NCI-H1694 (cell line): ENCODE measurements around the gene DLK1.

Experiments used
- DNase-seq: peaks from one replicate; lab custom pipeline; 2025; lab: John Stamatoyannopoulos, UW

The DLK1 gene

DNA sequence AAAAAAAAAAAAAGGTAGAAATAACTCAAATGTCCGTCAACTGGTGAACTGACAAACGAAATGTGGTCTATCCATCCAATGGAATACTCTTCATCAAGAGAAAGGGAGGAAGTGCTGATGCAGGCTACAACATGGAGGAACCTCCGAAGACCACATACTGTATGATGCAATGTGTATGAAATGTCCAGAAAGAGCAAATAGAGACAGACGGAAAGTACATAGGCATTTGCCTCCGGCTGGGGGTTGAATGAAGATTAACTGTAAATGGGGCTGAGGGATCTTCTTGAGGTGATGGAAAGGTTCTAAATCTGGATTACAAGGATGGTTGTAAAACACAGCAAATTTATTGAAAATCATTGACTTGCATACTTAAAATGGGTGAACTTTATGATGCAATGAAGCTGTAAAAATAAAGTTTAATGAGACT, 35.4 kb downstream of the DLK1 start:
- no peak for DNase-seq

DNA sequence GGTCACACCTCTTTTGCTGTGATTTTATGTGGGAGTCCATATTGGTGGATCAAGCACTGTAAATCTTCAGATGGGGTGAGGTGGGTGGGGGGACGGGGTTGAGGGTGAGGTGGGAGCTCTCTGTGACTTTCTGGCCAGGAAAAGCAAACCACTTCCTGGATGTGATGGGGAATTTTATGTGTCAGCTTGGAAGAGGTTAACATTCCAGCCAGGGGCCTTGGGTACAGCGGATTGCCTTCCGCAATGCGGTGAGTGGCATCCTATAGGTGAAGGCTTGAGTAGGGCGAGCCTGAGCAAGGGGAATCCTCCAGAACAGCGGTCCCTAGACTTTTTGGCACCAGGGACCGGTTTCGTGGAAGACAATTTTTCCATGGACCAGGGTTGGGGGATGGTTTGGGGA, 36.2 kb downstream of the DLK1 start:
- no peak for DNase-seq

DNA sequence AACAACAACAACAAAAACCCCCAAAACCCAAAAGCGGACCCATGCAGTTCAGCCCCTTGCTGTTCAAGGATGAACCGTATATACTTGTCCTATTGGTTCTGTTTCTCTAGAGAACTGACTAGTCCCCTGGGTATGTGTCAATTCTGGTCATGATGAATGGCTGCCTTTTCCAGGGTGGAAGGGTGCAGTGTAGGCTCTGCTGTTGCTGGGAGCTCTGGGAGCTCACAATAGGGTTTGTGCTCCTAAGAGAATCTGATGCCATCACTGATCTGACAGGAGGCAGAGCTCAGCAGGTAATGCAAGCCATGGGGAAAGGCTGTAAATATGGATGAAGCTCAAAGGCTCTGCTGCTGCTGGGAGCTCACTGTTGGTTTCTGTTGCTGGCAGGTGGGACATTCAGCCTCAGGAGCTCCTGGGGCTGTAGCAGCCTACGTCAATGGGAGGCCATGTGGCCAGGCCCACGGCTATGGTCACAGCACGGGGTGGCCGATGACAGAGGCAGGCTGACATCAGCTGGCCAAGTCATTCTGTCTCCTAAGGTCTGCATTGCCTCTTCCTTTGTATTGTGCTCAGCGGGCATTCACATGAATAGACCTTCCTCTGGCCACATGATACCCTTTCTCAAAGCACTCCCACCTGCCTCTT, 37.9 kb downstream of the DLK1 start:
- DNase-seq = no peak

DNA sequence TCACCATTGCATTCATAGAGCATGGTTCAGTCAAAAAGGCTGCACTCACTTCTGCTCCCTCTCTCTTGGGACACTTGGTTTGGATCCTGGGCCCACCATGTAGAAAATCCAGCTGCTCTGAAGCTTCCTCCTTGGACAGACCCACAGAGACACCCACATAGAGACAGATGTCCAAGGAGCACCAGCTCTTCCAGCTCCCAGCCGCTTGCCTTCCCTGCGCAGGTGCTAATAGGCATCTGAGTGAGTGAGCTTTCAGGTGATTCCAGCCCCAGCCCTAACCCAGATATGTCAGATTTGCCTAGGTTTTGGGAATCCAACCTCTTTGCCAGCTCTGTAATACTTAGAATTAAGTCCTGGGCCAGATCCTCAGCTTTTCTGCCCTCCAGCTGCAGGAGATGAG, 38.6 kb downstream of the DLK1 start:
- DNase-seq = no peak

DNA sequence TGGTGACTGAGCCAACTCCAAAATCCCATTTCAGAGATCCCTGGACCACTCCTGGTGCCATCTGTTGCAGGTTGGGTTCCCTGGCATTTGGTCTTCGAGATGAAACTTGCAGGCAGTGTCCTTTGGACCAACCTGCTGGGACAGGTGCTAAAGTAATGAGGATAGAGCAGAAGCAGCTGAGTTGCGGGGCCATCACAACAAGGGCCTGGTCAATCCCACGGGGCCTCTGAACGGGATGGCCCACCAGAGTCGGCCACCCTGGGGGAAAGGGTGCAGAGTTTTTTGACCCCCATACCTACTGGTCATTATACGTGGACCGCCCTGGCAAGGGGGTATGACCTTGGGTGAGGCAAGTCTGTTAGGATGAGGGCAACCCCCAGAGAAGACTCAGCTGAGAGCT, 39.3 kb downstream of the DLK1 start:
- DNase-seq = no peak

DNA sequence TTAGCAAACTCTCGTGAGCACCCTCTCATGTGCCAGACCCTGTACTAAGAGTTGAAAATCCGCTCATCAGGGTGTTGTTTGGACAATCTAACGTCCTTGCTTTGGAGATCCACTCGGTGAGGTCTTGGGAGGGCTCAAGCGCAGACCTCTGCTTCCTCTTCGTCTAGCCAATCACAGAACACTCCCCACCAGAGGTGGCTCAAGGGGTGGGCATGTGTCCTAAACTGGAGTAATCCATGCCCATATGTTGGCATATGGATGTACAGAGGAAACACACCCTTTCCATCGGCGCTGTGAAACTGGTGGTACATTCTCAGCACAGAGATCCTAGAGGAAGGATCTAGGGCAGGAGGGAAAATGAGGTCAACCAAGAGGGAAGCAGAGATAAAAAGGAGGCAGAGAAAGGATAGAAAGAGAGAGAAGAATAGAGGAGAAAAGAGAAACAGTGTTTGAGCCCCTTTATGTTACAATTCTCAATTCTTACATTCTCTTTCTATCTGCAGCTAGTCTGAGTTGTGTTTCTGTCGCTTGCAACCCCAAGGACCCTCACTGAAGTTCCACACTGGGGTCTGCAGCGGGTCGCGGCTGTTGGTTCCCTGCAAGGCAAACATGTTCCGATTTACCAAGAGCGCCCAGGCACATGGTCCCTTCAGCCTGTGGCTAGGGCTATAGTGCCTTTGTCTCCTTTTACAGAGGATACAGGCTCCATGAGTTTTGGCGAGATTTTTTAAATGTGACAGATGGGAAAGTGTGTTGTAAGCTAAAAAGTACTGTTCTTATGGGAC, 40.5 kb downstream of the DLK1 start:
- DNase-seq = no peak

DNA sequence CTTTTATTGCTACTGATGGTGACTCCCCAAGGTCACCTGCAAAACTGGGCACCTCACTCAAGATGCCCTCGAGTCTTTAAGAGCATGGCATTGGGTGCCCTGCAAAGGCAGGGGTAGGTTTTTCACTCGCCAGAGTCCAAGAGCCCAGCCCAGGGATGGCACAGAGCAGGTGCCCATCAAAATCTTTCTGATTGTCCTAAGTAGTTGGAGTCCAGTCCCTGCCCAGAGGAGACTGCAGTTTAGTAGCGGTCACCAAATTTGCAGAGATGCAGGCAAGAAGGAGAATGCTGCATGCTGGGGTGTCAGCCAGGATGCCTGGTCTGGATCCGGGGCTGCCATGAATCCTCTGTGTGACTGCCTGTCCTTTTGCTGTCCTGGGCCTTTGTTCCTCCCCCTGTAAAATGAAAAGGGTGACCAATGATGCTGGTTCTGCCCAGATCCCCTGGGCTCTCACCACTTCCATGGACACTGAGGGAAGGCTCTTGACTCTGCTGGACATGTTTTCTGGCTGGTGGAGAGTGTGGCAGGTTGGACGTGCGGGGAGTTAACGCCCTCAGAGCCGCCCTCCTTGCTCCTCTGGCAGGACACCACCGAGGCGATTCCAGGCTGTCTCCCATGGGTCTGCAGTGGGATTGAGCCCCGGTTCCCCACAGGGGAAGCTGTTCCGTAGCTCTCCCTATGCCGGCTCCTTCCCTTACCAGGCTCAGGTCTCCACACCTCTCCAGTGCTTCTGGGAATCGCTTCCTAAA, 41.3 kb downstream of the DLK1 start:
- DNase-seq = no peak

DNA sequence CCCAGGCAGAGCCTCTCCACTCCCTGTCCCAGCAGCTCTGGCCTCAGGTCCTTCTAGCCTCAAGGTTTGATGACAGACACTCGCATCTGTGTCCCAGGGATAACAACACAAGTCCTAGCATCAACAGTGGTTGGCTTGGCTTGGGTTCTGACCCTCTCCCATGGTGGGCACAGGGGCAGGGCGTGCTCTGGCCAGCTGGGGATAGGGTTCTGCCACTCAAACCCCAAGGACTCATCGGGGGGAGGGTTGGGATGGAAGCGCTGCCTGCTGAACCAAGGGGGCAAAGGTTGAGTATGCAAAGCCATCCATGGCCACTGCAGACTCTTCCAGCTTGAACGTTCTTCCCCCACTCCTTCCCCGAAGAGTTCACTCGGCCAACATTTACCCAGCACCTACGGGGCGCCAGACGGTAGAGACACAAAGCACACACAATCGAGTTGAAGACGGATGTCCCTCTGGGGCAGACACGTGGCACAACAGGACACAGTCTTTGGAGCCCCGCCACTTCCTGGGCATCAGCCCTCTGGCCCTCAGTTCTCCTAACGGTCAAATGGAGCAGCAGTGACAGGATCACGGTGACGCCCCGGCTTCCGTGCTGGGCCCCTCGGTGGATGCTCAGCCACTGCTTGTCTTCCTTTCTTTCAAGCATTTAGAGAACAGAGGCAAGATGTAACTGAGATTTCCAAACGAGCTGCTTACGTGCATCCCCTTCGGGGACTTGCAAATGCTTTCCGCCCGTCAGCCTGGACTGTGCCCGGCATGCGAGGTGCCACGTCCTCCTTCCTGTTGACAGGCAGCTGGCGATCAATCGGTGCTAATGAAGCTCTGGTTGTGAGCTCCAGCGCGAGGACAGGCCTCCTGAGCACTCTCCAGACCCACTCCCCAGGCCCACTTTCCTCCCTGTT, 42.6 kb downstream of the DLK1 start:
- no peak for DNase-seq

DNA sequence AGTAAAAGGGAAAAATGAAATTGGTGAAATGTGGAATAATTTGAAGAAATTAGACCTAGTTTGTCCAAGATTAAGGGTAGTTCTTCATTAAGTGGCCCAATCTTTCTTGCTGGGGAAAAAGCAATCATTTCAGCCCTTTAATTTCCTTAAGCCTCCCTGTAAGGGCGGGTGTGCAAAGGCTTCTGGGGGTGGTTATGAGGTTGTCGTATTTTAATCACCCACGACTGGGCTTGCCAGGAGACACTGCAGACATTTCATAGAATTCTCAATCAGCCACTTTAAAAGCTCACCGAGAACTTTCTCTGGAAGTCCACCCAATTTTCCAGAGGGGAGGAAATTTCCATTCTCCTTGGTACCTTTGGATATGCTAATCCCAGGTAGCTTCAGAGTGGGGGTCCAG, 43.4 kb downstream of the DLK1 start:
- no peak for DNase-seq

DNA sequence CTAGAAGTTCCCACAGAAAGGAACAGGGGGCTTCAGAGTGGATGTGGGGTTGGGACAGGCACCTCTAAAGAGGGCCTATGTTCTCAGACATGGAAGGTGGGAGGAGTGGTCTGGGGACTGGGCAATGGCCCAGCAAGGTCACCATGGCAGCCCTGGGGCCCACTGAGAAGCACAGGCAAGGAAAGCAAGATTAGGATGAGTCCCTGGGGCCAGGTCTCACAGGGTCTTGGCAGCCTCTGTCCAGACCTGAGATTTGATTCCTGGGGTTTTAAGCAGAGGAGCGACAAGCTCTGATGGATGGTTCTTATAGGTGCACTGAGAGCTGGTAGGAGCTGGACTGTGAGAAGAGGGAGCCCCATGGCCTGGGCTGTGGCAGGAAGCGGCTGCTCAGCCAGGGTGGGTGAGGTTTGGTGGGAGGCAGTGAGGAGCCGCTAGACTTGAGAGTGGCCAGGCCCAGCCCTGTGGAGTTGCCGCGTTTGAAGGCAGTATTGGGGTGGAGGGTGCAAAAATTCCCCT, 44.0 kb downstream of the DLK1 start:
- DNase-seq = no peak

DNA sequence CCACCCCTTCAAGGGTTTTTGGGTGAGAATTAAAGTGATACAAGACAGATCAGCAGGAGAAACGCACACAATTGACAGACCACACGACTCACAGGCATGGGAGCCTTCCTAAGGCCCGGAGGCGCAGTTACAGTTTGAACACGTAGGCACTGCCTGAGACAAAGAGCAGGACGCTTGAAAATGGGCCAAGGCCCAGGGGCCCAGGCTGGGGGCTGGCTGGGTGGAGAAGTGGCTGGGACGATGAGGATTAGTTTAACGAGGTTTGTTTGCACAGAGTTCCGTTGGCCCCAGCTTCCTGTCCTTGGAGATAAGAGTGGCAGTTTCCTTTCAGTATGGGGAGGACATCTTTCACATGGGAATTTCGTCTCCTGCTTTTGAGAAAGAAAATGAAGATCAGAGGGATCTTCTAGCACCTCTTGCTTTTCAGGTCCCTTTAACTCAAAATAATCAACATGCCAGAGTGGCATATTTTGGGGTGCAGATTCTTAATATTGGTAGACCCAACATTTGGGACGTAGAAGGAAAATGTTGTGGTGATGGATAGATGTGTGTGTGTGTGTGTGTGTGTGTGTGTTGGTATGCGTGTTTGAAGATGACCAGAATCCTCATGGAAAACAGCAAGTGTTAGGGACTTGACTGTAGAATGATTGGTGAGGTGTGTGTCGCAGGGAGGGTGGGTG, 44.6 kb downstream of the DLK1 start:
- DNase-seq = no peak

DNA sequence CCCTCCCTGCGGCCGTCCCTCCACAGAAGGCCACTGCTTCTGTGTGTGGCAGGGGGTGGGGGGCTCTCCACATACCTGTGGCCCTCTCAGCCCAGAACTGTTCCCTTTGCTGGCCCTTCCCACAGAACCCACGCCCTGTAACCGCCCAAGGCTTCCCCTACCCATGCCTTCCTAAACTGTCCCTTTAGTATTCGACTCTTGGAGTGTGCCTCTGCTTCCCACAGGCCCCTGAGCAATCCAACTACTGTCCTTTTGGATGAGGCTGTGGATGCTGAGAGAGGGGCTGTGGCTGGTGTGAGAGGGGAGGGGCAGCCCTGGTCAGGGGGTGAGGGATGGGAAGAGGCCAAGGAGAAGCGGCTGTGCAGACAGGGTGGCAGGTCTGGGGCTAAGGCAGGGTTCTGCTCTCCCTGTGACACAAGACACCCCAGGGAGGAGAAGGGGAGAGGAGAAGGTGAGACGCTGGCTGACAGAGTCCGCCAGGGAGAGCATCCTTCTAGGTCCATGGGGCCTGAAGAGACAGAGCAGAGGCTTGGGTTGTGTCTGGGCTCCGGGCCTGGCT, 46.0 kb downstream of the DLK1 start:
- DNase-seq = no peak

DNA sequence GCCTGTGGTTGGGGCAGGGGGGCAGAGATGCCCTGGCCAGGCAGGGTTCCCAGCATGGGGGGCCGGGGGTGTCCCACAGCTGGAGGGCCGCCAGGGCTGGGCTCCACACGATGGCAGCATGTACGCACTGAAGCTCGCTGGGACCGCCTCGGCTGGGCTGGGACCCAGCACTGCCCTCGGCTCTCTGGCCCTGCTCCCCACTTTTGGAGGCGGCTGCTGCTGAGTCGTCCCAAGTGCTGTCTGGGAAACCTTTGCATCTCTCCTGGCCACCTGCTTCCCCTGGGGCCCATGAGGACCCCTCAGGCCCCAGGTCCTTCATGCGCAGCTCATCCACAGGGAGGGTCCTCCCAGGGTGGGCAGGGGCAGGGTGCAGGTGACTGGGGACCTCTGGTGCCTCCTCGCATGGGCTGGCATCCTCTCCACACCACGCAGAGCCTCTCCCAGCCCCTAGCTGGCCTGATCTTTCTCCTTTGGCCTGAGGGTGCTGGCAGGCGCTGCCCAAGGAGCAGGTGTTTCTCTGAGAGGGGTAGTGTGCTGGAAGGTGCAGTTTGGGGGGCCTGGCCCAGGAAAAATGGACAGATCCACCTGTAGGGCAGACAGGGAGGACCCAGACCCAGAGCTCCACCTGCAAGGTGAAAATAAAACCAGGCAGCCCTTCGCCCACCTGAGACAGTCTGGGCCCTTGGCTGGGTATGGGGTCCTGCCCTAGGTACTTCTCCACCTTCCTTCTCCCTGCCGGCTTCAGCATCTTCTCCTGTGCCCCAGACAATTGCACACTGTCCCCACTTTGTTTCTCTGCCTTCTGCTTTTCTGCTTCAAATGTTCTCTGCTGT, 46.9 kb downstream of the DLK1 start:
- no peak for DNase-seq

DNA sequence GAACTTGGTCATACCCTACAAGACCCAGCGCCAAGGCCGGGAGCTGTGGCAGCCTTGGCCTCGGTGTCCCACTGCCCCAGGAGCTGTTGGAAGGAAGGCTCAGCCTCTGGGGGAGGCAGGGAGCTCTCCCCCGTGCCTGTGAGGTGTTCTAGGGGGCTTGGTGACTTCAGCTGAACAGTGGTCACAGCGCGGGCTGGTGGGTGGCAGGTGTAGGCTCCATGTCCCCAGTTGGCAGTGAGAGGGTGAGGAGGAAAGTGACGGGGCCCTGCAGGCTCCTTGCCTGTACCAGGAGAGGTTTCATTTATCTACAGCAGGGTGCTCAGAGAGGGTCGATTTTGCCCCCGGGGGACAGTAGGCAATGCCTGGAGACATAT, 47.5 kb downstream of the DLK1 start:
- no peak for DNase-seq

DNA sequence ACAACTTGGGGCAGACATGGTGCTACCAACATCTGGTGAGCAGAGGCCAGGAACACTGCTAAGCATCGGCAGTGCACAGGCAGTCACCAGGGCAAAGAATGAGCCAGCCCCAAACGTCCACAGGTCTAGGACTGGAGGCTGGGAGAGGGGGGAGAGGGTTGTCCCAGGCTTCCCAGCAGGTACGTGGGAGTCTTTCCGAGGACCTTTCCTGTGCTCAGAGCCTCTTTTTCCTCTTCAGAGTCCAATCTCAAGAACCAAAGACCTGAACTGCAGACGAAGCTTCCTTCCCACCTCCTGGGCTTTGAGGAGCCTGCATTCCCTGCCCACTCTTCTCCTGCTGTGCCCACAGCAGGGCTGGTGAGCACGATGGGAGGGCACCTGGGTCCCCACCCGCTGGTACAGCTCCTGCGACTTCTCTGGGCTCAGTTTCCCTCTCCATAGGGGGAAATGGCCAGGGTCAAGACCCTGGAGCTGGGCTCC, 48.7 kb downstream of the DLK1 start:
- no peak for DNase-seq

DNA sequence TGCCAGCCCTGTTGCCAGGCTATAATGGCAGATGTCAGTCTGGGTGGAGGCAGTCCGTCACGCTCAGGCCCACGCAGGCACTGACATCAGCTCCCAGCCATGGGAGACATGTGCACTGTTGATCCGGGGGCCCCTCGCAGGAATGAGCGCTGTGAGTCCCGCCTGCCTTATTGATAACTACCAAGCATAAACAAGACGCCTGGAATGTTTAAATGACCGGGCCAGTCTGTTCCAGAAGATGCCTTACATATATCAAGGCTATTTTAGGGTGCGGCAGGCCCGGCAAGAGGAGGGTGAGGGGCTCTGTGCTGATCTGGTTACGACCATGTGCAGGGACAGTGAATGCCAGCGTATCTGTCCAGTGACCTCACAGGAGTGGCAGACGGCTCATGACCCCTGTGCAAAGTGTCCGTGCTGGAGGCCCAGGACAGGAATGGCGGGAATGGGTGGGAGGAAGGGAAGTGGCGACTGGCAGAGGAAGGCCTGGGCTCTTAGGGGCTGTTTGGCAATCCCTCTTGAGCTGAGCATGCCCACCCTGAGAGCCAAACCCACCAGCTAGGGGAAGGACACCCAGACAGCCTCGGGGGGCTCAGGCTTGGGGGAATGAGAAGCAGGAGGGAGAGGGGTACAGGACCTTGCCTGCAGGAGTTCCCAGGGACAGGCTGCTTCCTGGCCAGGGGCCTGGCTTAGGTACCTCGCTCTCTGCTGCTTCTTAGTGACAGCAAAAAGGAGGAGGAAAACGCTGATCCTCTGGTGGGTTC, 49.3 kb downstream of the DLK1 start:
- DNase-seq = no peak

DNA sequence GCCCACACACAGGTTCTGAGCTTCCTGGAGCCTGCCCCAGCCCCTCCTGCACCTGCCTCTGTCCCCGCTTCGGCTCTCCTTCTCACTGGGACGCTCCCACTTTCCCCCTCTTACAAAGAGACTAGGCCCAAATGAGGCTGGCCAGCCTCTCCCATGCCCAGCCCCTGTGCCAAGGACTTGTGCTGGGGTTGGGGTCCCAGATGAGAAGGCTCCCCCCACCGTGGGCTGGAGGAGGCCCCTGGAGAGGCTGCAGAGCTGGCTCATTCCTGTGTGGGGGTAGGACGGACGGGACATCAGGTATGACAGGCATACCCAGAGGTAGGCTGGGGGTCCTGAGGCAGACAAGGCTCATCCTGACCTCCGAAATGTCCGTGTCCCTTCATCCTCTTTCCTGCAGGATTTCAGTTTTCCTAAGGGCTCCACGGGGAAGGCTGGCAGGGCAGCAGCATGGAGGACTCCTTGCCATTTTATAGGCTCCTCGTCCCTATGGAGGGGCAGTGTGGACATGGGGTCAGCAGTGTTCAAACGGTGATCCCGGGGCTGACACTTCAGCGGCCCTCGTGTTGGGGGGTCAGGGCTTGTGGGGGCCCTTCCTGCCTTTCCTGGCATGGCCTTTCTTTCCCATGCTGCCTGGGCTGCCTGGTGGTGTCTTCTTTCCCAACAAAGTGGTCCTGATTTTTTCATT, 50.1 kb downstream of the DLK1 start:
- DNase-seq = no peak

DNA sequence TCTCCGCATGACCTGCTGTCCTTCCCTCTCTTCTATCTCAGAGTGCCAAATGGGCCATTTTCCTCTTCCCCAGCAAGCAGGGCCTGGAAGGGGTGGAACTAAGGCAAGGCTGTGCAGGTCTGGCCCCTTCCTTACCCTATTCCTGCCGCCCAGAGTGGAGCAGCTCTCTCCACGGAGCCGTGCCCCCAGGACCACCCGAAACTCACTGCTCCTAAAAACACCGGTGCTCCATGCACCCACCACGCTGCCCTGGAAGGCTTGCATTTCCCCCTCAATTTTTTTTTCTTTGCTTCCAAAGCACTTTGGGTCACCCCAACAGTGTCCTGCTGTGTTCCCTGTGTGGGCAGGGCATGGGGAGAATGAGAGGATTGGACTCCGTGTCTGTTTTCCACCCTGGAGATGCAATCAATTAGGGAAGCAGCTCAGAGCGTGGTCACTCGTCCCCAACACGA, 50.7 kb downstream of the DLK1 start:
- DNase-seq = no peak
